Activated naive CD4-positive, alpha-beta T cell (primary cell): ENCODE measurements around the gene ICAM2.
A peak's percentile ranks its signal among the peaks of the same experiment; 100 is the strongest.
"Not testable (repeated sequence)": the region's sequence is repeated elsewhere in the genome, so short reads cannot be mapped to it uniquely, and the experiment has no call there.

Source experiments
- DNase-seq, 4 experiments: peaks; one replicate each; lab custom pipeline; 2025; lab: John Stamatoyannopoulos, UW

Gene ICAM2

DNA sequence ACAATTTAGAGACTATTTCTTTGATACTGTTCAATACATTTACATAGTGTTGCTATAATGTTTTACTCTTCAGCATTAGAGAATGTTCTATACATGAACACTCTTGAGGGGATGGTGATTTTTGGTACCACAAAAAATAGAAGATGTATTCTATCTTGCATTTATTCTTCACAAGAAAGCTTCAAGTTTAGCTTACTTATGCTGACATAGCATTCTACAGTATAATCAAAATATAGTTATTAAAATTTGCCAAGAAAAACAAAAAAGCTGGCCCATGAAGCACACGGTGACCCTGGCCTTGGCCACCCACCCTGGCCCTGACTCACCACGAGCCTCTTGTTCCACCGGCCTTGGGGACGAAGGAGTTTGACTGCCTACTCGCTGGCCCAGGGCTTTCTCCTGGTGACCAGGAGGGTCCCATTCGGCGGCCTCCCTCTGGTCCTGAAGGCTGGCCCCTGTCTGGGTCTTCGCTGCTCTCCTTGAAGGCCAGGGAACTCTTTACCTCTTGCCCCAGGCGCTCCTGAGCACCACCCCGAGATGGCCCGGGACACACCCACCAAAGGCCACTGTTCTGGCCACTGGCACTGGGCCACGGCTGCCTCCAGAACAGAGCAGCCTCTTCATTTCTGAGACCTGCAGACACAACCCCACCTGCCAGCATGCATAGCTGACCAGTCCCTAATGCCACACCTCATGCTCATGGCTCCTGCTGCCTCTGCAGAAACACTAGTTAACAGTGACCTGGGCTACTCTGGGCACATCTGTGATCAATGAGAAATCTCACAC is 22.5 kb upstream of the ICAM2 start:
- DNase-seq = no peak

DNA sequence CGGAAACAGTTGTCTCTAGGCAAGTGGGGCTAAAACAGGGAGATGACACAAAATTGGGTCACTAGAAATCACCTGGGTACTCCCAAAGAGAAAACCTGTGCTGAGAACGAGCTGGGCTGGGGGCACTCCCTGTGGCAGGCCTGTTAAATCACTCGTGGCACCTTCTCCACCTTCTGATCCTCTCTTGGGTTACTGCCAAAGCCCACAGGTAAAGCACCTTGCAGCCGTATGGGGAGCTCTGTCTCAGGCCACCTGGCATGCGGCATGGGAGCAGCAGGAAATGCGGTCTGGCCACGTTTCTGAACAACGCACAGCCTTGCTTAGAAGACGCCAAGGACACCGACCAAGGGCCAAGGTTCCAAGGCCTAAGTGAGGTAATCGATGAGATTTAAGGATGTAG is 21.5 kb upstream of the ICAM2 start:
- no peak for DNase-seq

GRCh38 chr17:64040206-64040605 is 19.8 kb upstream of the ICAM2 start:
- DNase-seq = no peak

- DNase-seq = no peak
These were observed 18.6 kb upstream of the ICAM2 start for GRCh38 chr17:64039106-64039400.

DNA sequence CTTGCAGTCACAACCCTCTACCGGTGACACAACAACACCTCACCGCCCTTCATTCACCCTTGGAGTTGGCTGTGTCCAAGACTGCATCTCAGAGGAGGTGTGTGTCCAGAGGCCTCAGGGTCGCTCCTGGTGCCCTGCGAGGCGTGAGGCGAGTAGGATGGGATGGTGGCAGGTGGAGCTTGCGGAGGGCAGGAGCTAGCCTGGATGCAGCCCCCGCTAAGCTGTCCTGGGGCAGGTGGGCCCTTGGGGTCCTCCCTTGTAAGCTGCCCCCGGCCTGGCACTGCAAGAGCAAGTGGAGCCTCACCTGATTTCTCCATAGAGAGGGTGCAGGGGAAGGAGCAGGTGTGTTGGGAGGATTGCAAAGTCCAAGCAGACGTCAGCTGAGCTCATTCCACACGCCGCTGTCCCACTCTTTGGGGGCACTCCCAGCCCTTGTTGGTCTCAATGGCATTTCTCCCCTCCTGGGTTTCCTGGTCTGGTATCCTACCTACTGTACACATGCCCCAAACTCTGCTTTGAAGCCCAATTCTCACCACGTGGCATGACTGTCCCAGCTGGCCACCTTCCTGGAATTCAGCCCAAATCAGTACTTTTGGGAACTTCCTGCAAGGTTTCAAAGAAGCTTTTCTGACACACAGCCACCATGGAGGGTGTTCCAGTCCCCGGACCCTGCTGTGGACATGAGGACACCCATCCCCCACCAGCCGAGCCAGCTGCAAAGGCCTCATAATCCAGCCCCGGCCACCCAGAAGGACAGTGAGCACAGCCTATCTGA is 18.1 kb upstream of the ICAM2 start:
- DNase-seq = no peak

- no peak for DNase-seq
These were observed 17.4 kb upstream of the ICAM2 start for GRCh38 chr17:64037802-64038201.

DNA sequence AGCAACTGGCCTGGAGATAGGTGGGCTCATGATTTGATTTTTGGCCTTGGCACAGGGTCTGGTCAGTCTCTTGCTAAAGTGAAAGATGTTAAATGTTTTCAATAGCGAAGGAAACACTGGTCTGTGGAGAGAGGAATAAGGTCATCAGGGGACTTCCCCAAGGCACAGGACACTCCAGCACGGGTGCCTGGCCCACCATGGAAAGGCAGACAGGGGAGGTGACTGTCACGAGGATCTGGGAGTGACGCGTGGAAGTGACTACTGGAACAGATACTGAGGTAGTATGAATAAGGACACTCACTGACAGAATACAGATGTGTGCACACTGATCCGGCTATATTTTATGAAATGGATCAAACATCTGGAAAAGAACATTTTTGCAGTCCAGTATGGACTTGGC is 16.7 kb upstream of the ICAM2 start:
- DNase-seq = no peak

DNA sequence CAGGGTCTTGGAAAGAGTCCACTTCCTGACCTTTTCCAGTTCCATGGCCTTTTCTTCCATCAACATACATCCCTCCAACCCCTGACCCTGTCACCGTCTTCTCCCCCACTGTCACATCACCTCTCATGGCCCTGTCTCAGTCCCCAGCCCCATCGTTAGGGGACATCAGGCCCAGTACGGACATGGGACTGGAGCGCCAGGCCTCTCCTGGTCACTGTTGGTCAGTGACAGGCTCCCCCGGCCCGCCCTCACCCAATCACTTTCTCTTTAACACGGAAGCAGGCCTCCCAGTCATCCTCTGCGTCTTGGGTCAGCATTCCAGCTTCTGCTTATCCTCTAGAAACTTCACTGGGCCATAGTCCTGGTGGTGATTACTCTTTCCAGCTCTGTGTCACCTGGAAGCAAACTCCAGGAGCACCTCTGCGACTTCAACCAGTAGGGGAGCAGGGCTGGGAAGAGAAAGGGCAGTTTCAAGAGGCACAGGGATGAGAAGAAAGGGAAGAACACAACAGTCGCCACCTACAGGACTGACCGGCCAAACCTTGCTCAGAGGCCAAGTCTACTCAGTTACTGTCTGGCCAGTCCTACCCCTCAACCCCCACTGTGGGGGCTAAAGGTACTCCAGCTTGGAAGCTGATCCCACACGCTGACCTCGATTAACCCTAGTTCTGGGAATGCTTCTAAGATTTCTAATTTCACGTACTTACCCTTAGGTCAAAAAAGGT is 15.9 kb upstream of the ICAM2 start:
- DNase-seq = no peak

DNA sequence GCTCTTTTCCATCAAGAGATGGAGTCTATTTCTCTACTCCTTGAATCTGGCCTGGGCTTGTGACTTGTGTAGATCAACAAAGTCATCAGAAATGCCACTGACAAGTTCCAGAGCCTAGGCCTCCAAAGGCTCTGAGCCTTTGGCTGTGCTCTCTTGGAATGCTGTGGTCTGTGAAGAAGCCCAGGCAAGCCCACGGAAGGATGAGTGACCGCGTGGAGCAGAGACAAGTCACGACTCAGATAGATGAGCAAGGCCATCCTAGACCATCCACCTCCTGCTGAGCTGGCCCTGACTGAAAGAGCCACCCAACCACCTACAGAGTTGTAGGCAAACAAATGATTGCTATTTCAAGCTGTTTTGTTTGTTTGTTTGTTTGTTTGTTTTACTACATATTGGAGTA is 11.6 kb upstream of the ICAM2 start:
- DNase-seq = no peak

GRCh38 chr17:64028874-64029464 is 8.5 kb upstream of the ICAM2 start:
- DNase-seq = peak in 3 of 4 experiments; percentile 16 to 61 (median 47)

GRCh38 chr17:64025732-64026294 is 5.4 kb upstream of the ICAM2 start:
- DNase-seq = peak; percentile 43 to 87 (median 74)

DNA sequence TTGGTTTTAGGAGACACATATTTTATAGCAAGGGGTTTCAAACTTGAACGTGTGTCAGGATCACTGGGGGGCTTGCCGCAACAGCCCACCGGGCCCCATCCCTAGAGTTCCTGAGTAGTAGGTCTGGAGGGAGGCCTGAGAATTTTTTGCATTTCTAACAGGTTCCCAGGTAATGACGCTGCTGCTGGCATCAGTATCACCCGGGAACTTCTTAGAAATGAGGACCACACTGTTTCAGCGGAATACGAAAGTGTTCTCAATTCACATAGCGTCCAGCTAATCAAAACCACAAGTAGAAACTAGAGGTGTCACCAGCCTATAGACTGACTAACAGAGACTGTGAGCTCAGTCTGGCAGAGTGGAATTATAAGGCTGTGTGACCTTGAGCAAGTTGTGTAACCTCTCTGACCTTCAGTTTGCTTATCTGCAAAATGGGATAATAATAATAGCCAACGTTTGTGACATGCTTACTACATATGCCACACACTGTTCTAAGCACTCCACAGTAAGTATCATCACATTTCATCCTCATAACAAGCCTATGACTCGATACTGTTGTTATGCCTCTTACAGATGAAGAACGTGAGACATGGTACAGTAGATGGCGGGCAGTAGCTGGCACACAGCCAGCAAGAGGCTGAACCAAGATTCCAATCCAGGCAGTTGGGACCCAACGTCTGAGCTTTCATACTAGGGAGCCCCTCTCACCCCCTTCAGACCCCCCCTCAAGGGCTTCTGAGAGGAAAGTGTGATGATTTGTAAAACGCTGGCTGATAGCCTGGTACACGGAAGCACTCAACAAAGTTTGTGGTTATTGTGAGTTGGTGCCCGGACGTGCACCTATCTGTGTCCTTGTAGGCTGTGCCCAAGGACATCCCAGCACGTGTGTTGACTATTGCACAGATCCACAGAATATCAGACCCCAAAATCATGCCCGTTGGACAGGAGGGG is 4.6 kb upstream of the ICAM2 start:
- DNase-seq = peak in 1 of 4 experiments; percentile 36

GRCh38 chr17:64024215-64024654 is 3.8 kb upstream of the ICAM2 start:
- DNase-seq = no peak

DNA sequence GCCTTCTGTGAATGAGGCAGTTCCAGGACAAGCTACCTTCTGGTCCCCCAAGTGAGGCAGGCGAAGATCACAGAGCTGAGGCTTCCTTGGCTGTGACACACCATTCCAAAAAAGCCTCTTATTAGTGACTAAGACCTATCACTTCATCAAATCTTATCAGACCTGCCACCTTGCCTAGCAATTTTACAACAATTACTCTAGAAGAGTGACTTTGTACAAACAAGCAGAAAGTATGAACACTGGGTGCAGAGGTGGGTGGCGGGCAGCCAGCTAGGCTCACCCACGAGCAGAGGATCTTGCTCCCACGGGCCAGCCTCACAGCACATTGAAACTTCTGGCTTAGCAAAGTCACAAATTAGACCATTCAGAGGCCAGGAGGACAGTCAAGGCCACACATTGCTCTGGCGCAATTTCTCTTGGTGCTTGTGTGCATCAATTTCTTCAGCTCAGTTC is 2.2 kb upstream of the ICAM2 start:
- DNase-seq = no peak

DNA sequence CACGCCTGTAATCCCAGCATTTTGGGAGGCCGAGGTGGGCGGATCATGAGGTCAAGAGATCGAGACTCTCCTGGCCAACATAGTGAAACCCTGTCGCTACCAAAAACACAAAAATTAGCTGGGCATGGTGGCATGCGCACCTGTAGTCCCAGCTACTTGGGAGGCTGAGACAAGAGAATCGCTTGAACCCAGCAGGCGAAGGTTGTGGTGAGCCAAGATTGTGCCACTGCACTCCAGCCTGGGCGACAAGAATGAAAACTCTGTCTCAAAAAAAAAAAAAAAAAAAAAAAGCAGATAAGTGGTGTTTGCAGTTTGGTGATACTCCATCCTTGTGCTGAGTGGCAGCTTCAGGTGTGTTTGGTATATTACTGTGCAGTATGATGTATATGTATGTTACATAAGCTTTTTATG is 877 bp downstream of the ICAM2 start:
- not testable (repeated sequence) for DNase-seq

GRCh38 chr17:64017381-64017980 is 3.0 kb downstream of the ICAM2 start:
- DNase-seq = no peak

DNA sequence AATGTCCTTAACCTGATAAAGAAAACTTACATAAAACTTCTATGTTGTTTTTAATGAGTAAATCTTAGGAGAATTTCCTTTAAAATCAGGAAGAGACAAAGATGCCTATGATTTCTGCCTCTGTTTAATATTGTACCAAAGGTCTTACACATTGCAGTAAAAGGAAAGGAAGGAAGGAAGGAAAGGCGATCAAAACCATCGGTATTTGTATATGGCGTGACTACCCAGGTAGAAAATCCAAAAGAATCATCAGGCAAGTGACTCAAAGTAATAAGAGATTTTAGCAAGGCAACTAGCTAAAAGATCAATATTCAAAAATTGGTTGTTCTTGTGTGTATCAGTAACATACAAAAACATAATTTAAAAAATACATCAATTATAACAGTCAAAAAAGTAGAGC is 3.5 kb downstream of the ICAM2 start:
- no peak for DNase-seq

- no peak for DNase-seq
These were observed 4.1 kb downstream of the ICAM2 start for GRCh38 chr17:64016231-64016784.

DNA sequence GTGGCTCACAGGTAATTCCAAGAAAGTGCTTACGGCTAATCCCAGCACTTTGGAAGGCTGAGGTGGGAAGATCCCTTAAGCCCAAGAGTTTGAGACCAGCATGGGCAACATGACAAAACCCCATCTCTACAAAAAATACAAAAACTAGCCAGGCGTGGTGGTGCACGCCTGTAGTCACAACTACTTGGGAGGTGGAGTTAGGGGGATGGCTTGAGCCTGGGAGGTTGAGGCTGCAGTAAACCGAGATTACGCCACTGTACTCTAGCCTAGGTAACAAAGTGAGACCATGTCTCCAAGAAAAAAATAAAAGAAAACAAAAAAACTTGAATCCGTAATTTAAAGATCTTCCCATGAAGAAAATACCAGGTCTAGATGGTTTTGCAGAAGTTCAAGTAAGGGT is 5.0 kb downstream of the ICAM2 start:
- no peak for DNase-seq
